CD8-positive, alpha-beta memory T cell (primary cell): ENCODE results near the gene KPNA1. TPM values are rescaled to one million over a fixed set of nuclear protein-coding genes. Genes with fewer than 3 reads are reported as not detected.
A peak's percentile ranks its signal among the peaks of the same experiment; 100 is the strongest.

Source experiments
- CTCF ChIA-PET: fragments of 350-600 bp; sonication (Branson Sonifier 250); formaldehyde crosslinking; loops from one replicate; lab custom pipeline; 2021; ENCODE audit warnings: antibody characterized with exemption; lab: Charles Lee
- POLR2A ChIA-PET: fragments of 350-600 bp; sonication (Branson Sonifier 250); formaldehyde crosslinking; loops from one replicate; lab custom pipeline; 2021; ENCODE audit warnings: antibody characterized with exemption; lab: Charles Lee
- DNase-seq, 5 donors: peaks; one replicate each; pipeline versions ENCODE4 v3.0.0 to v3.0.0-alpha.2; 2020 to 2022; ENCODE audit warnings: mixed read lengths in 1 of 5
- H3K27ac ChIP-seq: one replicate; pipeline ENCODE4 v1.7.0; 2013; ENCODE audit warnings: low read depth, mild to moderate bottlenecking, low read length, moderate library complexity
- H3K27me3 ChIP-seq: 2 replicates; pipeline ENCODE4 v1.7.0; 2013; ENCODE audit warnings: low read length, mild to moderate bottlenecking; ENCODE audit not compliant: insufficient read depth, poor library complexity, severe bottlenecking
- H3K36me3 ChIP-seq: 2 replicates; pipeline ENCODE4 v1.7.0; 2013; ENCODE audit warnings: mild to moderate bottlenecking, low read length, moderate library complexity; ENCODE audit not compliant: insufficient read depth
- H3K4me1 ChIP-seq: 2 replicates; pipeline ENCODE4 v1.7.0; 2013; ENCODE audit warnings: mild to moderate bottlenecking, low read length, moderate library complexity; ENCODE audit not compliant: insufficient read depth
- H3K4me3 ChIP-seq: 2 replicates; pipeline ENCODE4 v1.7.0; 2013; ENCODE audit warnings: mild to moderate bottlenecking, low read length
- H3K9me3 ChIP-seq: 2 replicates; pipeline ENCODE4 v1.7.0; 2013; ENCODE audit warnings: mild to moderate bottlenecking, low read length
- H3K27ac Mint-ChIP-seq, 8 donors: one replicate each; pipeline ENCODE4 v1.8.0; 2020 to 2021; ENCODE audit warnings: mixed read lengths in 8 of 8, mild to moderate bottlenecking in 6 of 8, inconsistent platforms in 3 of 8, moderate library complexity in 3 of 8
- H3K27me3 Mint-ChIP-seq, 2 donors: one replicate each; pipeline ENCODE4 v1.8.0; 2020 to 2021; ENCODE audit warnings: mixed read lengths in 2 of 2, mild to moderate bottlenecking in 1 of 2, moderate library complexity in 1 of 2
- H3K36me3 Mint-ChIP-seq, 3 donors: one replicate each; pipeline ENCODE4 v1.8.0; 2020 to 2021; ENCODE audit warnings: mixed read lengths in 3 of 3, inconsistent platforms in 1 of 3, mild to moderate bottlenecking in 1 of 3
- H3K4me1 Mint-ChIP-seq, 3 donors: one replicate each; pipeline ENCODE4 v1.8.0; 2020 to 2021; ENCODE audit warnings: mixed read lengths in 3 of 3, inconsistent platforms in 1 of 3, mild to moderate bottlenecking in 1 of 3
- H3K4me3 Mint-ChIP-seq, 7 donors: one replicate each; pipeline ENCODE4 v1.8.0; 2020 to 2021; ENCODE audit warnings: mixed read lengths in 7 of 7, mild to moderate bottlenecking in 6 of 7, moderate library complexity in 4 of 7, inconsistent platforms in 2 of 7
- H3K9me3 Mint-ChIP-seq, 5 donors: one replicate each; pipeline ENCODE4 v1.8.0; 2020 to 2022; ENCODE audit warnings: mixed read lengths in 5 of 5, mild to moderate bottlenecking in 3 of 5, moderate library complexity in 2 of 5, inconsistent platforms in 1 of 5
- polyA plus RNA-seq: library from polyadenylated mRNA; unstranded; fragments of 300-500 nt; fragmentation: Illumina TruSeq; gene quantifications from one replicate; pipeline ENCODE4 v1.2.3, GENCODE V29; 2021
- total RNA-seq, 2 experiments: library from RNA; stranded (reverse); gene quantifications; one replicate each; pipeline ENCODE4 v1.2.3, GENCODE V29; 2021

The KPNA1 gene
- total and polyA plus RNA-seq, 3 experiments from 2014 or later = 49.1 to 60.4 (median 58.6) TPM

GRCh38 chr3:122469659-122470058, 45.1 kb downstream of the KPNA1 start:
- Mint-ChIP-seq H3K4me1 (peaks cover 56 to 75% (median 70%) of the 10 kb centered on the region in 3 donors), H3K36me3 (peaks cover 0 to 29% (median 13%) of the 10 kb centered on the region in 3 donors), H3K4me3 (no peak overlapping the region), H3K27ac (peak overlapping the region in 4 of 8 donors; percentile 58 to 75 (median 65)), H3K27me3 (no peaks in the 10 kb centered on the region), H3K9me3 (no peaks in the 10 kb centered on the region)
- Histone ChIP-seq H3K27me3 (no peaks in the 10 kb centered on the region), H3K36me3 (no peaks in the 10 kb centered on the region), H3K27ac (no peak overlapping the region), H3K9me3 (no peaks in the 10 kb centered on the region), H3K4me3 (no peak overlapping the region), H3K4me1 (peaks cover 33% of the 10 kb centered on the region)
- POLR2A ChIA-PET = no interaction called here
- CTCF ChIA-PET = interaction anchor here (0.6 to 1.0 kb wide), 2 partner anchors 25 to 210 kb away, joined by 3 read pairs; no protein-coding TSS in a partner anchor
- peak in 1 of 5 donors; percentile 24 for DNase-seq

- Mint-ChIP-seq H3K27ac (peak overlapping the region in 3 of 8 donors; percentile 41 to 66 (median 52)), H3K9me3 (no peaks in the 10 kb centered on the region), H3K4me1 (peaks cover 51 to 69% (median 64%) of the 10 kb centered on the region in 3 donors), H3K4me3 (no peak overlapping the region), H3K36me3 (peaks cover 0 to 30% (median 12%) of the 10 kb centered on the region in 3 donors), H3K27me3 (no peaks in the 10 kb centered on the region)
- Histone ChIP-seq H3K27me3 (no peaks in the 10 kb centered on the region), H3K36me3 (no peaks in the 10 kb centered on the region), H3K4me3 (no peak overlapping the region), H3K9me3 (no peaks in the 10 kb centered on the region), H3K27ac (no peak overlapping the region), H3K4me1 (peaks cover 33% of the 10 kb centered on the region)
- ChIA-PET POLR2A (no interaction called here), CTCF (no interaction called here)
- DNase-seq = no peak
These were observed 45.7 kb downstream of the KPNA1 start for GRCh38 chr3:122468896-122469533.

GRCh38 chr3:122466701-122467240, 48.0 kb downstream of the KPNA1 start:
- H3K4me1 Mint-ChIP-seq = peaks cover 33 to 48% (median 42%) of the 10 kb centered on the region in 3 donors

GRCh38 chr3:122464659-122465058, 50.1 kb downstream of the KPNA1 start:
- Mint-ChIP-seq H3K36me3 (peaks cover 4 to 65% (median 20%) of the 10 kb centered on the region in 3 donors), H3K4me3 (no peak overlapping the region)
- peaks cover 9% of the 10 kb centered on the region for H3K36me3 ChIP-seq

More at GRCh38 chr3:122466701-122467240, 48.0 kb downstream of the KPNA1 start:
- Histone ChIP-seq H3K4me1 (peaks cover 25% of the 10 kb centered on the region), H3K9me3 (no peaks in the 10 kb centered on the region), H3K36me3 (peaks cover 9% of the 10 kb centered on the region), H3K4me3 (no peak overlapping the region), H3K27me3 (no peaks in the 10 kb centered on the region), H3K27ac (no peak overlapping the region)
- Mint-ChIP-seq H3K36me3 (peaks cover 4 to 49% (median 15%) of the 10 kb centered on the region in 3 donors), H3K27ac (no peak overlapping the region), H3K4me3 (no peak overlapping the region), H3K9me3 (no peaks in the 10 kb centered on the region), H3K27me3 (no peaks in the 10 kb centered on the region)
- ChIA-PET POLR2A (no interaction called here), CTCF (no interaction called here)
- DNase-seq = no peak

GRCh38 chr3:122462406-122462805, 52.3 kb downstream of the KPNA1 start:
- Mint-ChIP-seq H3K27ac (no peak overlapping the region), H3K4me3 (no peak overlapping the region)
- H3K36me3 ChIP-seq = peaks cover 22% of the 10 kb centered on the region

More at GRCh38 chr3:122464659-122465058, 50.1 kb downstream of the KPNA1 start:
- no peaks in the 10 kb centered on the region for H3K27me3 ChIP-seq
- H3K4me3 ChIP-seq = no peak overlapping the region
- Mint-ChIP-seq H3K9me3 (no peaks in the 10 kb centered on the region), H3K4me1 (peaks cover 21 to 32% (median 26%) of the 10 kb centered on the region in 3 donors), H3K27me3 (no peaks in the 10 kb centered on the region), H3K27ac (peak overlapping the region in 1 of 8 donors; percentile 79)
- DNase-seq = no peak
- ChIA-PET CTCF (no interaction called here), POLR2A (no interaction called here)
- peaks cover 11% of the 10 kb centered on the region for H3K4me1 ChIP-seq
- no peaks in the 10 kb centered on the region for H3K9me3 ChIP-seq
- H3K27ac ChIP-seq = no peak overlapping the region

GRCh38 chr3:122461806-122462205, 52.9 kb downstream of the KPNA1 start:
- DNase-seq = no peak
- H3K4me3 Mint-ChIP-seq = no peak overlapping the region
- Histone ChIP-seq H3K27ac (no peak overlapping the region), H3K36me3 (peaks cover 28% of the 10 kb centered on the region), H3K4me1 (no peaks in the 10 kb centered on the region), H3K4me3 (no peak overlapping the region), H3K9me3 (no peaks in the 10 kb centered on the region), H3K27me3 (no peaks in the 10 kb centered on the region)
- H3K4me1 Mint-ChIP-seq = peaks cover 0 to 12% (median 3%) of the 10 kb centered on the region in 3 donors
- no peaks in the 10 kb centered on the region for H3K27me3 Mint-ChIP-seq
- POLR2A ChIA-PET = no interaction called here
- H3K27ac Mint-ChIP-seq = peak overlapping the region in 2 of 8 donors; percentile 4 to 33
- peaks cover 4 to 86% (median 27%) of the 10 kb centered on the region in 3 donors for H3K36me3 Mint-ChIP-seq
- CTCF ChIA-PET = no interaction called here
- no peaks in the 10 kb centered on the region for H3K9me3 Mint-ChIP-seq

More at GRCh38 chr3:122462406-122462805, 52.3 kb downstream of the KPNA1 start:
- H3K4me1 ChIP-seq = no peaks in the 10 kb centered on the region
- H3K9me3 ChIP-seq = no peaks in the 10 kb centered on the region
- H3K27ac ChIP-seq = no peak overlapping the region
- Mint-ChIP-seq H3K9me3 (no peaks in the 10 kb centered on the region), H3K27me3 (no peaks in the 10 kb centered on the region), H3K4me1 (peaks cover 4 to 16% (median 5%) of the 10 kb centered on the region in 3 donors), H3K36me3 (peaks cover 4 to 83% (median 29%) of the 10 kb centered on the region in 3 donors)
- no peak overlapping the region for H3K4me3 ChIP-seq
- H3K27me3 ChIP-seq = no peaks in the 10 kb centered on the region
- POLR2A ChIA-PET = no interaction called here
- DNase-seq = no peak
- CTCF ChIA-PET = no interaction called here

- POLR2A ChIA-PET = interaction anchor here (0.5 kb wide), 1 partner anchor 726 kb away, joined by 4 read pairs; no protein-coding TSS in a partner anchor
- H3K4me1 Mint-ChIP-seq = peaks cover 0 to 12% (median 0%) of the 10 kb centered on the region in 3 donors
- no peaks in the 10 kb centered on the region for H3K4me1 ChIP-seq
- H3K27ac Mint-ChIP-seq = peak overlapping the region in 2 of 8 donors; percentile 10 to 26
- peaks cover 4 to 85% (median 28%) of the 10 kb centered on the region in 3 donors for H3K36me3 Mint-ChIP-seq
- no peaks in the 10 kb centered on the region for H3K27me3 ChIP-seq
- peaks cover 29% of the 10 kb centered on the region for H3K36me3 ChIP-seq
- DNase-seq = no peak
- H3K27me3 Mint-ChIP-seq = no peaks in the 10 kb centered on the region
- CTCF ChIA-PET = interaction anchor here (1.3 kb wide), 1 partner anchor 43 kb away, joined by 4 read pairs; the partner anchor contains the start of gene WDR5B
- H3K4me3 Mint-ChIP-seq = no peak overlapping the region
- H3K9me3 ChIP-seq = no peaks in the 10 kb centered on the region
- H3K4me3 ChIP-seq = no peak overlapping the region
- no peak overlapping the region for H3K27ac ChIP-seq
- no peaks in the 10 kb centered on the region for H3K9me3 Mint-ChIP-seq
These were observed 55.7 kb downstream of the KPNA1 start for GRCh38 chr3:122458992-122459391.

GRCh38 chr3:122457706-122458105, 57.0 kb downstream of the KPNA1 start:
- Histone ChIP-seq H3K4me3 (no peak overlapping the region), H3K27me3 (no peaks in the 10 kb centered on the region), H3K36me3 (peaks cover 33% of the 10 kb centered on the region), H3K9me3 (no peaks in the 10 kb centered on the region), H3K4me1 (no peaks in the 10 kb centered on the region), H3K27ac (no peak overlapping the region)
- no peaks in the 10 kb centered on the region for H3K9me3 Mint-ChIP-seq
- peaks cover 0 to 12% (median 0%) of the 10 kb centered on the region in 3 donors for H3K4me1 Mint-ChIP-seq
- CTCF ChIA-PET = interaction anchor here (1.3 to 1.7 kb wide), 2 partner anchors 41 to 65 kb away, joined by 3 to 4 read pairs; partner anchors contain the start of gene WDR5B
- POLR2A ChIA-PET = no interaction called here
- H3K27ac Mint-ChIP-seq = peak overlapping the region in 3 of 8 donors; percentile 39 to 78 (median 77)
- peaks cover 2 to 85% (median 25%) of the 10 kb centered on the region in 3 donors for H3K36me3 Mint-ChIP-seq
- no peak overlapping the region for H3K4me3 Mint-ChIP-seq
- DNase-seq = no peak
- no peaks in the 10 kb centered on the region for H3K27me3 Mint-ChIP-seq
